ENCODE results near the gene GFY. TPM values are rescaled to one million over a fixed set of nuclear protein-coding genes. Genes with fewer than 3 reads are reported as not detected.
A peak's percentile ranks its signal among the peaks of the same experiment; 100 is the strongest.

Gene GFY
- total RNA-seq, 4 donors from 2014 or later = not detected

GRCh38 chr19:49439836-49440235, 14.6 kb downstream of the GFY start:
- no peak for DNase-seq
- Histone ChIP-seq H3K27ac (no peak overlapping the region), H3K27me3 (no peaks in the 10 kb centered on the region), H3K4me3 (no peak overlapping the region), H3K9me3 (no peaks in the 10 kb centered on the region), H3K36me3 (no peaks in the 10 kb centered on the region), H3K4me1 (peaks cover 0 to 6% of the 10 kb centered on the region in 2 donors)
- intact Hi-C loops (cut with DNase I; ENCODE audit: low total_unique reads) = loop anchor here (10.0 kb wide), 1 partner anchor 215 kb away; no protein-coding TSS in a partner anchor
- TF ChIP-seq CTCF (IDR thresholded peaks at IDR 0.05) (no peak), POLR2A (IDR thresholded peaks at IDR 0.05) (no peak)

GRCh38 chr19:49440439-49441209, 15.4 kb downstream of the GFY start:
- no peaks in the 10 kb centered on the region for H3K27me3 ChIP-seq
- no peaks in the 10 kb centered on the region for H3K9me3 ChIP-seq
- intact Hi-C loops (cut with DNase I; ENCODE audit: low total_unique reads) = no loop called here
- TF ChIP-seq POLR2A (IDR thresholded peaks at IDR 0.05) = no peak
- no peak for TF ChIP-seq CTCF (IDR thresholded peaks at IDR 0.05)
- no peak overlapping the region for H3K4me3 ChIP-seq
- no peaks in the 10 kb centered on the region for H3K36me3 ChIP-seq
- H3K27ac ChIP-seq = peak overlapping the region in 1 of 2 donors; percentile 61
- H3K4me1 ChIP-seq = peaks cover 0 to 6% of the 10 kb centered on the region in 2 donors
- DNase-seq = no peak

- no peaks in the 10 kb centered on the region for H3K27me3 ChIP-seq
- peak within 1 kb of the TSS; percentile 79 to 84 for H3K27ac ChIP-seq
- no peaks in the 10 kb centered on the region for H3K36me3 ChIP-seq
- H3K4me1 ChIP-seq = peaks cover 0 to 6% of the 10 kb centered on the region in 2 donors
- H3K9me3 ChIP-seq = no peaks in the 10 kb centered on the region
- intact Hi-C loops (cut with DNase I; ENCODE audit: low total_unique reads) = no loop called here
- DNase-seq = peak; percentile 72 to 76
- TF ChIP-seq CTCF (IDR thresholded peaks at IDR 0.05) (no peak), POLR2A (IDR thresholded peaks at IDR 0.05) (no peak)
- no peak within 1 kb of the TSS for H3K4me3 ChIP-seq
Observed at GRCh38 chr19:49441210-49441959, 16.2 kb downstream of the GFY start, which contains the start of gene SLC17A7. TSS of gene SLC17A7 (minus strand) at chr19:49441527. CDS start at chr19:49441379, 148 bp downstream.

DNA sequence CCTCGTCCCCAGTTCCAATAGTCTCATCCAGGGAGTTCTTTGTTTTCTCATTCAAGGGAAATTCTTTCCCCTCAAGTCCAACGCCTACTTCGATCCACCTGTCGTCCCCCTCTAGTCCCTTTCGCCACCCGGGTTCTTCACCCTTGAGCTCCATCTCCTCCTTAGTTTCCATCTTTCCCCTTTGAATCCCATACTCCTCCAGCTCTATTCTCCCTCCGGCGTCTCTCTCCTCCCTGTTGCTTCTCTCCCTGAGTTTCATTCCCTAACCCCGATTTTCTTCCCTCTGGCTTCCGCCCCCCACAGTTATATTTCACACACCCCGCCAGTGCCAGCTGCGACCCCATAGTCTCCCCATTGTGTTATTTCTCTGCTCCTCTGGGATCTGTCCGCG, 16.8 kb downstream of the GFY start:
- intact Hi-C loops (cut with DNase I; ENCODE audit: low total_unique reads) = no loop called here
- no peak for DNase-seq
- Histone ChIP-seq H3K4me3 (no peak overlapping the region), H3K27ac (peak overlapping the region; percentile 79 to 84), H3K27me3 (no peaks in the 10 kb centered on the region), H3K4me1 (peaks cover 0 to 6% of the 10 kb centered on the region in 2 donors), H3K36me3 (no peaks in the 10 kb centered on the region), H3K9me3 (no peaks in the 10 kb centered on the region)
- TF ChIP-seq CTCF (IDR thresholded peaks at IDR 0.05) = no peak
- TF ChIP-seq POLR2A (IDR thresholded peaks at IDR 0.05) = no peak

DNA sequence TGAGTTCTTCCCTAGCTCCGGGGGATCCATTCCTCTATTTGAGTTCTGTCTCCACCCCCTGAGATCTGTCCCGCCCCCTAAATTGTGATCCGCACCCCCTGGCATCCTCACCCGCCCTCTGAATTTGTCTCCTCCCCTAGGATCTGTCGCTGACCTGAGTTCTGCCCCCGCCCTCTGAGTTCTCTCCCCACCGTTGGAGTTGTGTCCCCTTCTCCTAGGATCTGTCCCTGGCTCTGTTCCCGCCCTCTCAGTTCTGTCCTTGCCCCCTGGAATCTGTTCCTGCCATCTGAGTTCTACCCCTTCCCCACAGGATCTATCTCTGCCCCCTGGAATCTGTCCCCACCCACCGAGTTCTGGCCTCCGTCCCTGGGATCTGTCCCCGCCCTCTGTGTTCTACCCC, 17.2 kb downstream of the GFY start:
- no peaks in the 10 kb centered on the region for H3K9me3 ChIP-seq
- H3K27me3 ChIP-seq = no peaks in the 10 kb centered on the region
- TF ChIP-seq CTCF (IDR thresholded peaks at IDR 0.05) (no peak), POLR2A (IDR thresholded peaks at IDR 0.05) (no peak)
- intact Hi-C loops (cut with DNase I; ENCODE audit: low total_unique reads) = no loop called here
- H3K36me3 ChIP-seq = no peaks in the 10 kb centered on the region
- H3K4me1 ChIP-seq = peaks cover 0 to 6% of the 10 kb centered on the region in 2 donors
- H3K4me3 ChIP-seq = peak overlapping the region; percentile 45 to 56
- DNase-seq = peak; percentile 65 to 70
- peak overlapping the region; percentile 79 to 84 for H3K27ac ChIP-seq
